ENCODE measurements around the gene TBCEL. TPM values are rescaled to one million over a fixed set of nuclear protein-coding genes. Genes with fewer than 3 reads are reported as not detected.

TBCEL gene
- total RNA-seq, 2 experiments from 2014 or later, result 6.8 to 7.2 TPM

DNA sequence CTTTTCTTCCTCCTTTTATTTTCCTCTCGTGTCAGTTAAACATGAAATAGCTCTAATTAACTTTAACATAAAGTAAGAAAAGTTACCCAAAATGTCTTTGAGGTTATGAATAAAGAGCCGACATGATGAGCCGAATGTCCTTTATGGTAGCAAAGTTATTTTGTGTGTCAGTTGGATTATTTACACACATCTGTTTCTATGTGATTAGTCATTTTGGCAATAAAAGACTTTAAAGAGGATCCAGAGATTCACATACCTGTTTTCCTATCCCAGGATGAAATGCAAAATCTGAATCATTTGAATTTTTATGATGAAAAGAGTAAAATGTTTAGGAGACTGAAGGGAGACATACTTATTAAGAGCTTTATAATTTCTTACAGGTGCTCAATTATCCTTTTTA, 43.1 kb downstream of the TBCEL start:
- DNase-seq (no peak), ATAC-seq (no peak)
- peaks cover 31% of the 10 kb centered on the region for H3K36me3 Mint-ChIP-seq (ENCODE audit: low read depth)
- POLR2A ChIA-PET, result interaction anchor here (0.8 to 1.3 kb wide), 2 partner anchors 43 to 549 kb away, joined by 3 read pairs; partner anchors contain the start of gene TBCEL
- TF ChIP-seq, protein P1, sequence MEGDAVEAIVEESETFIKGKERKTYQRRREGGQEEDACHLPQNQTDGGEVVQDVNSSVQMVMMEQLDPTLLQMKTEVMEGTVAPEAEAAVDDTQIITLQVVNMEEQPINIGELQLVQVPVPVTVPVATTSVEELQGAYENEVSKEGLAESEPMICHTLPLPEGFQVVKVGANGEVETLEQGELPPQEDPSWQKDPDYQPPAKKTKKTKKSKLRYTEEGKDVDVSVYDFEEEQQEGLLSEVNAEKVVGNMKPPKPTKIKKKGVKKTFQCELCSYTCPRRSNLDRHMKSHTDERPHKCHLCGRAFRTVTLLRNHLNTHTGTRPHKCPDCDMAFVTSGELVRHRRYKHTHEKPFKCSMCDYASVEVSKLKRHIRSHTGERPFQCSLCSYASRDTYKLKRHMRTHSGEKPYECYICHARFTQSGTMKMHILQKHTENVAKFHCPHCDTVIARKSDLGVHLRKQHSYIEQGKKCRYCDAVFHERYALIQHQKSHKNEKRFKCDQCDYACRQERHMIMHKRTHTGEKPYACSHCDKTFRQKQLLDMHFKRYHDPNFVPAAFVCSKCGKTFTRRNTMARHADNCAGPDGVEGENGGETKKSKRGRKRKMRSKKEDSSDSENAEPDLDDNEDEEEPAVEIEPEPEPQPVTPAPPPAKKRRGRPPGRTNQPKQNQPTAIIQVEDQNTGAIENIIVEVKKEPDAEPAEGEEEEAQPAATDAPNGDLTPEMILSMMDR (IDR thresholded peaks at IDR 0.05), result no peak
- no peaks in the 10 kb centered on the region for H3K4me1 Mint-ChIP-seq (ENCODE audit: low read depth)
- no peak overlapping the region for H3K27ac Mint-ChIP-seq
- H3K9me3 Mint-ChIP-seq, result no peaks in the 10 kb centered on the region
- CTCF ChIA-PET, result interaction anchor here (1.1 to 1.5 kb wide), 3 partner anchors 8 to 128 kb away, joined by 4 to 8 read pairs (median 4); no protein-coding TSS in a partner anchor
- H3K4me3 Mint-ChIP-seq, result no peak overlapping the region
- H3K27me3 Mint-ChIP-seq, result no peaks in the 10 kb centered on the region
- intact Hi-C loops (cut with micrococcal nuclease), result no loop called here

DNA sequence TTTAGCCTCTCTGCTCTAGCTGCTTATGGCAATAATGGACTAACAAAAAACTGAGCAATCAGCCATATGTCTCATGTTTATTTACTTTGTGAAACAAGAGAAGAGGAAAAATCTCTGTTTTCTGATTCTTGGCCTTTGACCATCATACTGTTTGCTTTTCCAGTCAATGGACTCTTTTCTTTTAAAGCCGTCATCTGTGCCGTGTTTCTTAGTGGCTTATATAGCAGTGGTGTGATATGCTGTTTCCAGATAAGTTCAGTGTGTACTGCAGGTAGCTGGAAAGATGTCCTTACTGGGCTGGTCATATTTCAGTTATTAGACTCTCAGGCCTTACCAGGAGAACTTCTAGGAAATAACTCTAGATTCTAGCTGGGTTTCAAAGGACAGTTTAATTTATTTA, 43.6 kb downstream of the TBCEL start:
- ChIA-PET POLR2A (interaction anchor here (0.6 to 1.3 kb wide), 4 partner anchors 11 to 862 kb away, joined by 3 read pairs; partner anchors contain the start of gene TBCEL), CTCF (interaction anchor here (1.0 to 1.5 kb wide), 4 partner anchors 9 to 127 kb away, joined by 4 to 8 read pairs (median 5); no protein-coding TSS in a partner anchor)
- ATAC-seq, result no peak
- no peak overlapping the region for H3K4me3 Mint-ChIP-seq
- TF ChIP-seq, protein P1 (IDR thresholded peaks at IDR 0.05), result no peak
- no peaks in the 10 kb centered on the region for H3K9me3 Mint-ChIP-seq
- no peaks in the 10 kb centered on the region for H3K27me3 Mint-ChIP-seq
- intact Hi-C loops (cut with micrococcal nuclease), result no loop called here
- no peaks in the 10 kb centered on the region for H3K4me1 Mint-ChIP-seq (ENCODE audit: low read depth)
- no peak overlapping the region for H3K27ac Mint-ChIP-seq
- no peak for DNase-seq
- peaks cover 31% of the 10 kb centered on the region for H3K36me3 Mint-ChIP-seq (ENCODE audit: low read depth)

DNA sequence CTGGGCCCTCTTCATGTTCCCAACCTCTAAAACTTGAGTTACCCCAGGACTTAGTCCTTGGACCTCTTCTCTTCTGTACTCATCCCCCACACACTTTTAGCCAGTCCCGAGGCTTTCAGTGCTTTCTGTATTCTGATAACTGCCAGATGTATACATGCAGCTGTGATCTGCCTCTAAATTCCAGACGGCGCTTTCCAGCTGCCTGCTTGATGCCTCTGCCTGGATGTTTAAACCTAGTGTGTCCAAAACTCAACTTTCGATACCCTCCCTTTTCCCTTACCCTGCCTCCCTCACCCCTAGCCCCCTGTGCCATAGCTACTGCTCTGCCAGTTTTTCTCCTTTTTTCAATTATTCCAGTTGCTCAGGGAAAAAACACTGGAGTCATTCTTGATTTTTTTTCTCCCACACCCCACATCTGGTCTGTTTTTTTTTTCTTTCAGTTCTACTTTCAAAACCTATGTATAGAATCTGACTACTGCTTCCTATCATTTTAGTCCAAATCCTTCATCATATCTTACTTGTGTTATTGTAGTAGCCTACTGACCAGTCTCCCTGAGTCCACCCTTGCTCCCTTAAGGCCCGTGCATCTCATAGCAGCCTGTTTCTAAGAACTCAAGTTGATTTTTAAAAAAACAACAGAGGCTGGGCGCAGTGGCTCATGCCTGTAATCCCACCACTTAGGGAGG, 44.2 kb downstream of the TBCEL start:
- Mint-ChIP-seq H3K9me3 (no peaks in the 10 kb centered on the region), H3K4me3 (no peak overlapping the region), H3K27me3 (no peaks in the 10 kb centered on the region), H3K4me1 (ENCODE audit: low read depth) (no peaks in the 10 kb centered on the region), H3K36me3 (ENCODE audit: low read depth) (peaks cover 31% of the 10 kb centered on the region), H3K27ac (no peak overlapping the region)
- ChIA-PET CTCF (interaction anchor here (1.0 to 1.5 kb wide), 2 partner anchors 9 to 127 kb away, joined by 4 to 6 read pairs; no protein-coding TSS in a partner anchor), POLR2A (interaction anchor here (0.6 to 1.3 kb wide), 3 partner anchors 10 to 863 kb away, joined by 3 read pairs; partner anchors contain the start of gene TBCEL)
- DNase-seq (no peak), ATAC-seq (no peak)
- TF ChIP-seq, protein P1 (IDR thresholded peaks at IDR 0.05), result no peak
- intact Hi-C loops (cut with micrococcal nuclease), result no loop called here

DNA sequence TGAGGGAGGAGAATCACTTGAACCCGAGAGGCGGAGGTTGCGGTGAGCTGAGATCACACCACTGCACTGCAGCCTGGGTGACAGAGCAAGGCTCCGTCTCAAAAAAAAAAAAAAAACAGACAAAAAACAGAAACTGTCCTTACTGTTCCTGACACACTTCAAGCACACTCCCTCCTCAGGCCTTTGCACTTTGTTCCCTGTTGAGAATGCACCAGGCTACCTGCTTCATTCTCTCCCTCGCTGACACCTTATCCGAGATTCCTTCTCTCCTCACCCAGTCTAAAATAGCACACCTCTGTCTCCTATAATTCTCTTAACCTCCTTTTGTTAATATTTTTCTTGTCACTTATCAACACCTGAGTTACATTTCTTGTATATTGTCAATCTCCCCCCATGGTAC, 44.9 kb downstream of the TBCEL start:
- Mint-ChIP-seq H3K27ac (no peak overlapping the region), H3K27me3 (no peaks in the 10 kb centered on the region), H3K4me1 (ENCODE audit: low read depth) (no peaks in the 10 kb centered on the region), H3K36me3 (ENCODE audit: low read depth) (peaks cover 28% of the 10 kb centered on the region), H3K9me3 (no peaks in the 10 kb centered on the region), H3K4me3 (no peak overlapping the region)
- no peak for ATAC-seq
- no peak for DNase-seq
- POLR2A ChIA-PET, result no interaction called here
- TF ChIP-seq, protein P1 (IDR thresholded peaks at IDR 0.05), result no peak
- CTCF ChIA-PET, result no interaction called here
- intact Hi-C loops (cut with micrococcal nuclease), result no loop called here

All from activated CD8-positive, alpha-beta T cell treated with anti-CD3 and anti-CD28 coated beads for 36 hours (primary cell).